UCSD-AML1 (cell line): ENCODE data around the gene CA10.

ENCODE experiments used
- DNase-seq: peaks from one replicate; lab custom pipeline; 2025; ENCODE audit not compliant: unreplicated experiment; lab: John Stamatoyannopoulos, UW

Gene CA10

DNA sequence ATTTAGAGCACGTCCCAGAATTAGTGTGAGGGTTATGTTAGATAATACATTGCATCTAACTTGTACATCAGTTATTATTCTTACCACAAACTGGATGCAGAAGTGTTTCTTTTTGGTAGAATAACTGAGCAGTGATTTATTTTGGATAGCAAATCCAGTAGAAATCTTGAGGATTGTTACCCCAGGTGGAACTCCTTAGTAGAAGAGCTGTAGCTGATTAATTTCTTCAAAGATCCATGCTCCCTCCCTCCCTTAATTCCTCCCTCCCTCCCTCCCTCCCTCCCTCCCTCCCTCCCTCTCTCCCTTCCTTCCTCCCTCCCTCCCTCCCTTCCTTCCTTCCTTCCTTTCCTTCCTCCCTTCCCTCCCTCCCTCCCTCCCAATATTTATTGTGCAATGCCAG is 337.7 kb downstream of the CA10 start:
- no peak for DNase-seq

DNA sequence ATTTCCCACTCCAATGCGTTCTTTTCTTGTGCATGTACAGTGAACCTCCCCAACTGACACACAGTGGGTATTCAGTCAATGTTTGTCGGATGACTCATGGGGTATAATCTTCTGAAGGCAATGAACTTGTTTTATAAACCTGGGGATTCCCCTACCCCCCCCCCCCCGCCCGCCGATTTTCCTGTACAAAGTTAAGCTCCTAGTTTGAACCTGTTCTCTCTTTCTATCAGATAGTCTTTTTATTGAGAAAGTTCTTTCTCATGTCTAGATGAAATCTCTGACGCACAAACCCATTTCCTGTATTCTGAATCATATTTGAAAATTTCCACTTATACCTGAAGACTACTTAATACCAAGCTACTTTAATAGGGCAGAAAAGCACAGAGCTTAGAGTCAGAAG is 338.3 kb downstream of the CA10 start:
- no peak for DNase-seq

DNA sequence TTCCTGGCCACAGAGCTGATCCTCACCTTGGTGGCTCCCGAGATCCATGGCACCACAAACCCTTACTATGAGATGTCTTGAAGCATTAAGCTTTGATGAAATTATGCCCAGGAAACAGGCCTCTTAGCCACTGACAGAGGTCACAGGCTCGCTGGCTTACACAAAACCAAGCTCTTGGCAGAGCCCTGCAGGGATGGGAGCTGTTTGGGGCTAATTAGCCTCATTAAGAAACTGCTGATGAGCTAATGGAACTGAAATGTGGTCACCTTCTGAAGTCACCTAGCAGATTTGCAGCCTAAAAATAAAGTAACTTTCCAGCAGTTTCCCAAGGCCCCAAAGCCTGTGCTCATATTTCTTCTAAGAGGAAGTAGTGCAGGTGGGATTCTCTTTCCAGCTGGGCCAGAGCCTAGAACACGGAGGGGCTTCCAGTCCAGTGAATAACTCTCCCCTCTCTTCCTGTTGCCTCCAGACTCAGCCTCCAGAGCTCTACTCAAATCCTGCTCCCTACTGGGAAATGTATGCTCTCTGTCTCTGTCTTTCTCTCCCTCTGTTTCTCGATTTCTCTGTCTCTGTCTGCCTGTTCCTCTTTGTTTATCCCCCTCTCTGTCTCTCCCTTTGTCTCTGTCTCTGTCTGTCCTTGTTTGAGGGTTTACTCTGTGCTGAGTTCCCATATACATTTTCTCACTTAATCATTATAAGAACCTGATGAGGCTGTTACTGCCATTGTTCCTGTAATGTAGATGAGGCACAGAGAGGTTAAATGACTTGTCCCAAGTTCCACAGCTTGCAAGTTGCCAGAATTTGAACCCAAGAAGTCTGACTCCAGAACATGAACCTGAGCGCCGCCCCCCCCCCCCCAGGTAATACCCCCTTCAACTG is 338.9 kb downstream of the CA10 start:
- DNase-seq, result no peak

DNA sequence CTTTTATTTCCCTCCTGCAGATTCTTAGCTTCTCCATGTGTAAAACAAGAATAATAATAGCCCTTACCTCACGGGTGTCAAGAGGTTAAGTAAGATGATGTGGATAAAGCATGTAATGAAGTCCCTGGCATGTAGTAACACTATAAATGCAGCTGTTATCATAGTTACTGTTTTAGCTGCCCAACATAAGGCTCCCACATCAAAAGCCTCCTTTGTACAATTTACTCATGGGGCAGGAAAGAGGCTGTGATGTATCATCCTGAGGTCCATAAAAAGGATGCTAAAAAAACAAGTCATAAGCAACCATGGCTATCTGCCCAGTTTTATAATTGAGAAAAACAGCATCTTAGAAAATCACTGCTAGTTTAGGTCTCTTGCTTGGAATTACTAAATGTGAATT is 339.7 kb downstream of the CA10 start:
- no peak for DNase-seq

DNA sequence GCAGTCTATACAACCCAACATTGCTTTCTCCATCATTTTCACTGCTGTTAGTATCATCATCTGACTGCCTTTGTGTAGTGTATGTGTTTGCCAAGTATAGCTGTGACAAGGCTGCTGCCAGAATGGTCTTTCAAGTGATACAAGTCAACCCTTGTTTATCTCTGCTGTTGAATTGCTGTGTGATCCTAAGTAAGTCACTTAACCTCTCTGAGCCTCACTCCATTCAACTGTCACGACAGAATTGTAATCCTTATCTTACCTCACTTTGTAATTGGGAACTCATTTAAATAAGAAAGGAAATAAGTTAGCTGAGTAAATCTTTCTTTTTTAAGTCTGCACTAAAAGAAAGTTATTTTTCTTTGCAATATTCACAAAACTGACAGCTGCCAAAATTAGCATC is 340.6 kb downstream of the CA10 start:
- DNase-seq, result no peak

DNA sequence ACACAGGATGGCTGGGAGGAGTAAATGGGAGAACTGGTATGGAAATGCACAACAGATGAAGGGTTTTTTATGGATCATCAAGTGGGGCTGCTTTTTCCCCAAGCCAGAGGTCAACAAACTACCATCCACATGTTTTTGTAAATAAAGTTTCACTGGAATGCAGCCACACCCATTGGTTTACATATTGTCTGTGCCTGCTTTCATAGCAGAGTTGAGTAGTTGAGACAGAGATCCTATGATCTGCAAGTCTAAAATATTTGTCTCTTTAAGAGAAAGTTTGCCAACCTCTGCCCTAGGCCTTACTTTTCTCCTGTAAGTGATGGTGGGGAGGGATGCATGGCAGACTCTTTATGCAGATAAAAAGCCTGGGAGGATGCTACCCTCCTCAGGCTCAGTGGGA is 341.4 kb downstream of the CA10 start:
- DNase-seq, result no peak

DNA sequence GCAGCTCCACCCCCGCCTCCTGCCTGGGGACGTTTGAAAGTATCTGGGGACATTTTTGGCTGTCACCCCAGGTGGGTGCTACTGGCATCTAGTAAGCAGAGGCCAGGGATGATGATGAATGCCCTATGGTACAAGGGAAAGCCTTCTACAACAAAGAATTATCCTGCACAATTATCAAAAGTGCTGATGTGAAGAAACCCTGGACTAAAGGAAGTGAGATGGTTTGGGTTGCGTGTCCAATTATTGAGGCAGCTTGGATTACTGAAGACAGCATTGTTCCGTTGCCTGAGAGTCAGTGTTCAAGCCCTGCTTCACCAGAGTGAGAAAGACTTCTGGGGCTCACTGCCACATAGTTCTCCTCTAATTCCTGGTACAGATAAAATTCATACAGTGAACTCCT is 343.4 kb downstream of the CA10 start:
- DNase-seq, result no peak

DNA sequence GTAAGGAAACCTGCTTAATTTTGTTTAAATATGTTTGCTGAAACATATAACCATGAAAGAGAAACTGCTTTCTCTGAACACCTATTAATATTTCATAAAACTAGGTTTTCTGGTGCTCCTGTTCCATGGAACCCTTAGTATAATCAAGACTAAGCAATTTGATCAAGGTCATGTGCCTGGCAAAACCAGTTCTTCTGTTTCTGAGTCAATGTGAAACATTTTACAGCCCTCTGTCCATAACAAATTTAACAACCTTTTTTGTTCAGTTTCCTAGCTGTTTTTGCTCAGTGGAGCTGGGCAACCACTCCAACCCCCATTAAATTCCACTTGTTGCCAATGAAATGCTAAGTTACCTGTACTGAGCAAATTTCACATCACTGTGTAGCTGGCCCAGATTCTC is 344.0 kb downstream of the CA10 start:
- DNase-seq, result no peak

DNA sequence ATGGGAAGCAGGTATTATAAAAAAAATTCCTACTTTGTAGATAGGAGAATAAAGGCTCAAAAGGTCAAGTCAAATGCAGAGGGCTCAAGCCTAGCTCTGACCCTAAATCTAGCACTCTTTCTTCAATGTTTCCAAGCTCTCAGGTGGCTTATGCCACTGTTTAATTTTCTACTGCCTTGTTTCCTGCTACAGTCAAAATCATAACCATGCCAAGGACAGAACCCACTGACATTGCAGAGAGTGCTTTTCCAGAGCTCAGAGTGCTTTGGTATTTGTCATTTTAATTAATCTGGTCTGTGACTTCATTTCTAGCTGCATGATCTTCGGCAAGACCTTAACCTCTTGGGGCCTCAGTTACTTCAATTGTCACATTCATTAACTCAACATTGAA is 344.7 kb downstream of the CA10 start:
- no peak for DNase-seq

DNA sequence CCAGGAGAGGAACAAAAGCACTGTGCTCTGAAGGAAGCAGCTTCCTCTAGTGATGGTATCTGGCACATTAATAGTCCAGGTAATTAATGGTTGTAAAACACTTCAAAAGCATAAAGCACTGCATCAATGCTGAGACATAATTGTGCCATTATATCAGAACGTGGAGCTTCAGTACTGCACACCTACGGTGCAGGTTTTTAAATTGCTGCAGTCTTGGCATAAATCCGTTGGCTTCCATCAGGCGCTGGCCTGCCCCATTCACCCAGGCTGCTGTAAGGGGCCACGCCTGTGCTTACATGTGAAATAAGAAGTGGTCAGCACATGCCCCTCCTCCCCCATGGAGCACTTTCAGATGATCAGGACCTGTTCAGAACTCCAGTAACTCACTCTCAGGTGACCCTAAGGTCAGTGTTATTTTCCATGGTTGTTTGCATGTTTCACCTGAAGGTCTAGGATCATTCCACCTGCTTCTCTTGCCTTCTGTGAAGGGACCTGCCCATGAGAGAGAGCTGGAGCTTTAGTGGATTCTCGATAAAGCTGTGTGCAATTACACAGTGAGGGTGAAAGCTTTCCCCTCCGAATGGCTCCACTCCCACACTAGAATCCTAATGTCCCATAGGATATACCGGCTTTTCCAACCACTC is 345.3 kb downstream of the CA10 start:
- DNase-seq, result no peak

DNA sequence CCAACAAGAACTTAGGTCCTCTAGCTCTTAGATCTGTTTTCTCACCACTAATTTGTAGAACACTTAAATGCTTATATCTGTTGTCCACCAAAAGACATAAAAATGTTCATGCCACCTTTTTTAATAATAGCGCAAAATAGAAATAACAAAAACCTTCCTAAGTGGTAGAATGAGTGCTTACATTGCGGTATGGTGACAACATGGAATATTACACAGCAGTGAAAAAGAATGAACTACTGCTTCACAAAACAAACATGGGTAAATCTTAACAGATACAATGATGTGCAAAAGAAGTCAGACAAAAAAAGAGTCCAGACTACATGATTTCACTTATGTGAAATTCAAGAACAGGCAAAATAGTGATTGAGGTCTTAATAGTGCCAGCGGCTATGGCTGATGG is 351.1 kb downstream of the CA10 start:
- no peak for DNase-seq

DNA sequence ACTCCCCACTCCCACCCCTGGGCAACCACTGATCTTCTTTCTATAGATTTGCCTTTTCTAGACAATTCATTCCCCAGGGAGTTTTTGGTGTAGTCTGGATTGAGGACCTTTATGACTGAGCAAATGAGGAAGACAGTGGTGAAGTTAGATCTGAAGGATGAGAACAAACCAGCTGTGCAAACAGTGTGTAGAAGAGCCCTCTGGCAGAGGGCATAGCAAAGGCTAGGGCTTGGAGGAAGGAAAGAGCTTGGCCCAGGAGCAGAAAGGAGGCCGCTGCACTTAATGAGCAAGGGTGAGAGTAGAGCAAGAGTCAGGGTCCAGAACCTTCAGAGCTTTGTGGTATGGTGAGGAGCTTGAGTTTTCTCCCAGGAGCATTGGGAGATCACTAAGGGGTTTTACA is 352.7 kb downstream of the CA10 start:
- no peak for DNase-seq

DNA sequence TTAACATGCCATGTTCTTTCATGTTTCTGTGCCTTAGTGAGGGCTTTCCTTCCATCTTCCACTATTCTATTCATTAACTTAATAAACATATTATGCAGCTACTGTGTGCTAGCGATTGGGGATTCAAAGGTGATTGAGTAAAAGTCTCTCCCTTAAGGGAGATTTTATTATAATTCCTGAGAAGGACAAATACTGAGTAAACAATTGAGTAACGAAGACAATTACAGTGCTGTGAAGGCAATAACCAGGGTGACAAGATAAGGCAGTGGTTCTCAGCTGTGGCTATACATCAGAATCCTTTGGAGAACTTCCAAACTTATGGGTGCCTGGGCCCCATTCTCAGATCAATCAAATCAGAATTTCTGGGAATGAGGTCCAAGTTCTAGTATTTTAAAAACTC is 353.3 kb downstream of the CA10 start:
- no peak for DNase-seq

DNA sequence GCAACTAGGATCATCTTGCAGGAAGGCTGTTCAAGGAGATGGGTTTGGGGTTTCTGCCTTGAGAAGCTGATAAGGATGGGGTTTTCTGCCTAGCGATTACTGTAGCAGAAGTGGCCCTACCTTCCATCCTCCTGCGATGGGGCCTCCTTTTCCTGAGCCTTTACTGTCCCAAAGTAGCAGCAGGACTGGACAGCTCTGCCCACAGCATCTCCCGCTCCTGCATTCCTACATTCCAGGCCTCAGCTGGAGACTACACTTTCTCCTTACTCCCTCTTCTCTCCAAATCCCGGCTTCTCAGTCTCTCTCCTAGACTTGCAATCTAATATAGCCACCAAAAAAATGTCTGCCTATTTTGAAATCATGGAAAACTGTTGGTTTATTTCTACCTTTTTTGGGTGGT is 355.4 kb downstream of the CA10 start:
- DNase-seq, result no peak

DNA sequence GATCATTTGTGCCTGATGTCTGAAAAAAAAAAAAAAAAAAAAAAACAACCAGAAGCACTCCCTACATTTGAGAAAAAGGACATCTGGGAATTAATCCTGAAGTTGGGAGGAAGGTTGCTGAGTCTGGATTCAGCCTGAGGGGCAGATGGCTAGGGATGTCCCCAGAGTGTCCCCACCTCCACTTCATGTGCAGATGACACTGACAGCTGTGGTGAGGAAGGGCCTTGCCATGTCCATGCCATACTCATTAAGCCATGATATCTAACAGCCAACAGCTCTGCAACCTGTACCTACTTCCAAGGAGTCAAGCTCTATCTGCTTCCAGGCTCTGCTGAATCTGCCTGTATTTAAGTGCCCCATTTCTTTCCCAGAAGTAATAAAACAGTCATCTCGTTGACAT is 356.0 kb downstream of the CA10 start:
- no peak for DNase-seq

DNA sequence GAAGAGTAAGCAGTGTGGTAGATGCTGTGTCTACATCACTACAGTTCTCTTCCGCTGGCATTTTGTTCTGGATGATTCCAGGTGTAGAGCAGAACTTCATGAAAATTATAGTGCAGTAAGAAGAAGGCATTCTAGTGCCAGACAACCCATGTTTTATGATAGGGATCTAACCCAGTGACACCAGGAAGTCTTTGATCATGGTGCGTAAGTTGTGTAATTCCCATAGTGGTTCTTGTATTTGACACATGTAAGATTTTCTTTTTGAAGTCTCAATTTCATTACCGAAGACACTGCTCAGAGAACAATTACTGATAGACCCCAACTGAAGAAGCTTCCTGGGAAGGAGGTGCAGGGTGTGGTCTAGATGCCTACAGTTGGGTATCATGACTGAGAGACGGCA is 356.9 kb downstream of the CA10 start:
- DNase-seq, result no peak

DNA sequence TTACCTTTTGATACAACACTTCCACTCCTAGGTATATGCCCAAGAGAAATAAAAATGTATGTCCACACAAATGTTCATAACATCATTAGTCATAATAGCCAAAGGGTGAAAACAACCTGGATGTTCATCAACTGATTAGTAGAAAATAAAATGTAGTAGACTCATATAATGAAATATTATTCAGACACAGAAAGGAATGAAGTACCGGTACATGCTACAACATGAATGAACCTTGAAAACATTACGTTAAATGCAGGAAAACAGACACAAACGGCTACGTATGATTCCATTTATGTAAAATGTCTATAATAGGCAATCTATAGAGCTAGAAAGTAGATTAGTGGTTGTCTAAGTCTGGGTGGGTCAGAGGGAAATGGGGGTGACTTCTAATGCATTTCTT is 358.5 kb downstream of the CA10 start:
- DNase-seq, result no peak

DNA sequence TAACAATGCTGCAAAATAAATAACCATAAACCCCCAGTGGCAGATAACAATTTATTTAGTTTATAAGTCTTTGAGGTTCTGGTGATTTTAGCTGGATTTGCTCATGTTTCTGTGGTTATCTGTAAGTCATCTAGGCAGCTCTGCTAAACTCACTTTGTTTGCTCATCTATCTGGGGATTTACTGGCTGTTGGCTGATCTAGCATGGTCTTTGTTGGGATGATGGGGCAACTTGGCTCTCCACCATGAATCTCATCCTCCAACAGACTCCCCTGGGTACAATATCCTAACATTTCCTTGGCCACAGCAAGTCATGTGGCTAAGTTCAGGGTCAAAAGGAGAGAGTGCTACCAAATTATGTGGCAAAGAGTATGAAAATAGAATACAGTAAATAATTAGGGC is 359.3 kb downstream of the CA10 start:
- no peak for DNase-seq

DNA sequence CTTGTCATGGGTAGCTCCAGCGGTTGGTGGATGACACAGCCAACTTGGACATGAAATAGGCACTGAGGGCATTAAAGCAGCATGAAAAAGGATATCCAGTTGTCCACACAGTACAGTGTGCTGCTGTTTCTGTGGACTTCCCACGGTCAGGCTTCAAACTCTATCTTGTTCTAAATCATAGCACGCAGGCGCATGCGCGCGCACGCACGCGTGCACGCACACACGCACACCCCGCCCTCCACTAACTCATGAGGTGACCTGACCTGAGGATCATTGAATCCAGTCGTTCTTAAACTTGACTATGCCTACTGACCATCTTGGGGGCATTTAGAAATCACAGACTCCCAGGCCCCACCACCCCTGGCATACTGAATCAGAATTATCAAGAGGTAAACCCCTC is 361.4 kb downstream of the CA10 start:
- DNase-seq, result no peak

DNA sequence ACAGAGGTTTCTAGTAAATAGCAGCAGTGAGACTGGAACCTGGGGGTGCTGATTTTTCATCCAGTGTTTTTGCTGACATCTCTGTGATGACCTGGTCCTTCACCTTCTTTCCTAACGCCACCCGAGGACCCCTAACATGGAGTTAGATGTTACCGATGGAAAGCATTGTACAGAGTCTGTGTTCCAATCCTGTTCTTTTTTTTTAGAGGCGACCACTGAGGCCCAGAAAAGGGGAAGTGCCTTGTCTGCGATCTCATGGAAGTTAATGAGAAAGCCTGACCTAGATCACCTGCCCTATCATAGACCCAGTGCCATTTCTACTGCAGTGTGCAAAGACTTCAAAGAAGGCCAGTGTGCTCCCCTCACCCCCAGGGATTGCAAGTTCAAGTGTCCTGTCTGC is 362.5 kb downstream of the CA10 start:
- DNase-seq, result no peak

DNA sequence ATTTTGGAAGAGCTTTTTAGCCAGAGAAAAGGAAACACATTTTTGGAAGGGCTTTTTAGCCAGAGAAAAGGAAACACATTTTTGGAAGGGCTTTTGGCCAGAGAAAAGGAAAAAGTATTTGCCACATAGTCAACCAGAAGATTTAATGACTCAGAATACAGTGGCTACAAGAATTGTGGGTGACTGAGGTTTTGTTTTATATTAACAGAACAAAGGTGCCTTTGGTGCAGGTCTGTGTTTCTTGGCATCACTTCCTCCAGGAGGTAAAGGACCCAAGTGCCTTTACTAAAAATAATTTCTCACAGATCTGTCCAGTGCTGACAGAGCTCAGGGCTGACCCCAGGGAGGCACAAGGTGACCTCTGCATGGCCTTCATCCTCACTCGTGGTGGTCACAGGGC is 363.1 kb downstream of the CA10 start:
- no peak for DNase-seq

DNA sequence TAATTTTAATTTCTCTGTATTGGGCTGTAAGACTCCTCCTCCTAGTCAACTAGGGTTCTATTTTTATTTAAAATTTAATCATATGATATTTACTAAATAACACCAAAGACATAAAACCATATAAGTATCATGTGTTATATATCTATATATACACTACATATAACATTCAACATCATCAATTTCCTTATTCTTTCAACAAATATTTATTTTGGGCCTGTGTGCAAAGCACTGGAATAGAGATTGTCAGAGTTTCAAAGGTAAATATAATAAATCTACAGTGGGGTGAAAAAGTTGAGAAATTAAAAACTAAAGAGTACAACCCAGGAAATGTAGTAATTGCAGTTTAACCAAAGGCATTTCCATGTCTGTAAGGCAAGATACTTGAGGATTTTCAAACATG is 364.0 kb downstream of the CA10 start:
- DNase-seq, result no peak

DNA sequence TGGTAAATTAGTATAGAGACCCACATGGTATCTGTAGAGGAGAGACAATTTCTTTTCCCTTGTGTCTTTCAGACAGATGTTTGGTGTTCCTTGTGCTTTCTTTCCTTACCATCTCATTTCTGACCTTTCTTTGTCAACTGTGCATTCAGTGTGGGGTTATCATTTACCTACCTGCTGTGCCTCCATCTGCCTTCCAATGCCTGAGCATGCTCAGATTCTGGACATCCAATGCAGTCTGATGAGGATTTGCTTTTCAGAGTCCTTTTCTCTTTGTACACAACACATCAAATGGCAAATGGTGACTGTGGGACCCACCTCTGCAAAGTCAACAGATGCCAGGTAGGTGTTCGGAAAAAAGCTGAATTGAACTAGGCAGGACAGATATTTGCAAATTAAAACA is 364.8 kb downstream of the CA10 start:
- DNase-seq, result no peak
